ENCODE data around the gene MRPS23. TPM values are rescaled to one million over a fixed set of nuclear protein-coding genes. Genes with fewer than 3 reads are reported as not detected.

The MRPS23 gene
- total and polyA plus RNA-seq, 2 of the 13 experiments (the other 11 are each of a cell fraction or from before 2014, with no cell fraction given): 63.2 to 181 TPM

GRCh38 chr17:57838453-57838852 lies 11.4 kb downstream of the MRPS23 start (continued):
- TF ChIP-seq MTA3 (CRISPR knock-in tag; IDR thresholded peaks at IDR 0.05) (no peak), ZNF879 (CRISPR knock-in tag; IDR thresholded peaks at IDR 0.05) (no peak), TMF1 (CRISPR knock-in tag; IDR thresholded peaks at IDR 0.05; ENCODE audit: low read depth) (no peak), DPF2 (CRISPR knock-in tag; IDR thresholded peaks at IDR 0.05; ENCODE audit: borderline replicate concordance, low read depth) (peak; percentile 93), ZSCAN9 (CRISPR knock-in tag; IDR thresholded peaks at IDR 0.05; ENCODE audit: borderline replicate concordance) (no peak; the same call in 1 of the 2 replicates), NCOR1 (IDR thresholded peaks at IDR 0.05; ENCODE audit: borderline replicate concordance, low read length) (peak; percentile 81; the same call in 1 of the 2 replicates), CSRNP2 (CRISPR knock-in tag; conservative IDR thresholded peaks at IDR 0.05; ENCODE audit: low read depth) (no peak), CEBPZ (IDR thresholded peaks at IDR 0.05; ENCODE audit: low read length) (no peak), ZNF569 (CRISPR knock-in tag; IDR thresholded peaks at IDR 0.05; ENCODE audit: borderline replicate concordance) (no peak), RAD51 (IDR thresholded peaks at IDR 0.05; ENCODE audit: borderline replicate concordance) (no peak), CEBPB (IDR thresholded peaks at IDR 0.05; ENCODE audit: borderline replicate concordance, low read depth, low read length) (peak; percentile 98), RFXANK (CRISPR knock-in tag; IDR thresholded peaks at IDR 0.05) (no peak), PHF20 (CRISPR knock-in tag; IDR thresholded peaks at IDR 0.05) (no peak), RBFOX2 (IDR thresholded peaks at IDR 0.05; ENCODE audit: low read depth, low read length) (no peak), ZNF230 (CRISPR knock-in tag; IDR thresholded peaks at IDR 0.05) (no peak), AGO2 (optimal IDR thresholded peaks at IDR 0.05; ENCODE audit: low read depth, low read length) (no peak), ELF3 (CRISPR knock-in tag; IDR thresholded peaks at IDR 0.05) (peak; percentile 97), ZFAT (CRISPR knock-in tag; conservative IDR thresholded peaks at IDR 0.05) (no peak), THAP9 (CRISPR knock-in tag; IDR thresholded peaks at IDR 0.05; ENCODE audit: borderline replicate concordance) (no peak), FOXO1 (CRISPR knock-in tag; IDR thresholded peaks at IDR 0.05) (peak; percentile 83; the same call in 1 of the 2 replicates), FOXP1 (IDR thresholded peaks at IDR 0.05) (no peak), FOXP1 (CRISPR knock-in tag; IDR thresholded peaks at IDR 0.05) (peak; percentile 84), ZNF781 (CRISPR knock-in tag; IDR thresholded peaks at IDR 0.05; ENCODE audit: borderline replicate concordance, not compliant biosample characterization) (no peak), IKZF5 (CRISPR knock-in tag; IDR thresholded peaks at IDR 0.05) (peak; percentile 64; the same call in 1 of the 2 replicates)

Data from HepG2 (cell line).